HG03354 (cell line): ENCODE results near the gene RRAGD.
"Not testable (repeated sequence)": the region's sequence is repeated elsewhere in the genome, so short reads cannot be mapped to it uniquely, and the experiment has no call there.

Experiments
- ATAC-seq: cut with Tn5 transposase; IDR thresholded peaks from one replicate; pipeline ENCODE4 v1.9.1; 2021; ENCODE audit warnings: mild to moderate bottlenecking; ENCODE audit not compliant: unreplicated experiment, poor library complexity, severe bottlenecking

Gene RRAGD

GRCh38 chr6:89414215-89414614 lies 2.1 kb upstream of the RRAGD start:
- no peak for ATAC-seq

DNA sequence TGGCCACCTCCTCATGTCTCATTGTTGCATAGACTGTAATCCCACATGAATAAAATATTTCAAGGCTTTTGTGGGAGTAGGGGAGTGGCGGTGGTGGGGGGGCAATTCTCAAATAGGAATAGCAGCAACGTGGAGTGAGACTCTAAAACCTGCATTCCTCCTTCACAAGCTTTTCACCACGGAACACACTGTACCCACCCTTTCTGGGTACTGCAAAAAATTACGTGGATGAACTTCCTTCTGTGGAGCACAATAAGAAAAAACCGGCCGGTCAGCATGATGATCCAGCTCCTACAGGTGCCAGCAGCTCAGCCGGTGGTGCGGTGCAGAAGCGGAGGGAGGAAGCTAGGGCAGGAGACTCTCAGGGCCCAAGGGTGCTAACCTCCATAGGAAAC lies 930 bp upstream of the RRAGD start:
- ATAC-seq = no peak

- peak; percentile 65 for ATAC-seq
Measured at GRCh38 chr6:89411145-89412070, 665 bp downstream of the RRAGD start.

DNA sequence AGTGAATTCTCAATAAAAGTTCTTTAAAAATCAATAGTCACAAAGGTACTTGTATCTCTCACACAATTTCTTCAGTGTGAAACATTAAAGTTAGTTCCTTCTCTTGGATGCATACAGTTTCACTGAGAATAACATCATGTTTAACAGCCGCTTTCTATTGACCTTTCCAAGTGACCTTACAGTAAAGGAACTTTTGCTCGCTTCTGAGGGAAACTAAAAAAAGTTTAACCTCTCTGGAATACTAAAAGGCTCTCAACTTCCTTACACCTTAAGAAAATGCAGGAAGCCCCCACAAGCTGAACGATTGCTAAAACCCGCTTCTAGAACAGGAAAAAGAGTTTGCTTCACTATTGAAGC lies 1.3 kb downstream of the RRAGD start:
- ATAC-seq = no peak

GRCh38 chr6:89410231-89410761 lies 1.8 kb downstream of the RRAGD start:
- ATAC-seq = no peak

- no peak for ATAC-seq
Measured at GRCh38 chr6:89409461-89410035, 2.5 kb downstream of the RRAGD start.

DNA sequence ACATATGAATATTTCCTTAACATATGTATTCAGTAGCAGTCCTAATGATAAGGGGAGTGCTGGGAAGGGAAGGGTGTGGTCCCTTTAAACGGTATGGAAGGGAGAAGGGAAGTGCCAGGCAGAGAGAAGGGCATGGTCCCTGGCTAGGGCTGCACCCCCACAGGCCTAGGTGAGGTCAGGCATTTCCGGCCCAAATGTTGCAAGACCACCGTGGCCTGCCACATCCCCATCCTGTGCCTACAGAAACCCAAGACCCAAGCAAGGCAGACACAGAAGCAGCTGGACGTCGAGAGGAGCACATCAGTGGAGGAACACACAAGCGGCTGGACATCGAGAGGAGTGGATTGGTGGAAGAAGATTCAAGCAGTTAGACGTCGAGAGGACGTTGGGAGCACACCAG lies 5.9 kb downstream of the RRAGD start:
- ATAC-seq = no peak

GRCh38 chr6:89404512-89404911 lies 7.6 kb downstream of the RRAGD start:
- ATAC-seq = no peak

DNA sequence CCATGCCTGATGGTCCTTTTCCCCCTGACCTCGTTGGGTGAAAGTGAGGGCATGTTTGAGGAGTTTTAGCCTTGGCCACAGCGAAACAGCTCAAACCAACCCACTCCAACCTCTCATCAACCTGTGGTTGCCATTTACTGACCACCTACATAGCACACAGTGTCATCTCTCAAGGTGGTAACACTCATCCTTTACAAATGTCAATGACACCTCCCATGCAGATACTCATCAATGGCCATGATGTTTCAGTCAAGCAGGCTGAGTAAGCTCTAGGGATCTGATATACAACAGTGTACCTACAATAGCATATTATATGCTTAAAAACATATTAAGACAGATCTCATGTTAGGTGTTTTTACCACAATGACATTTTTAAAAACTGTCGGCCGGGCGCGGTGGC lies 9.3 kb downstream of the RRAGD start:
- no peak for ATAC-seq

DNA sequence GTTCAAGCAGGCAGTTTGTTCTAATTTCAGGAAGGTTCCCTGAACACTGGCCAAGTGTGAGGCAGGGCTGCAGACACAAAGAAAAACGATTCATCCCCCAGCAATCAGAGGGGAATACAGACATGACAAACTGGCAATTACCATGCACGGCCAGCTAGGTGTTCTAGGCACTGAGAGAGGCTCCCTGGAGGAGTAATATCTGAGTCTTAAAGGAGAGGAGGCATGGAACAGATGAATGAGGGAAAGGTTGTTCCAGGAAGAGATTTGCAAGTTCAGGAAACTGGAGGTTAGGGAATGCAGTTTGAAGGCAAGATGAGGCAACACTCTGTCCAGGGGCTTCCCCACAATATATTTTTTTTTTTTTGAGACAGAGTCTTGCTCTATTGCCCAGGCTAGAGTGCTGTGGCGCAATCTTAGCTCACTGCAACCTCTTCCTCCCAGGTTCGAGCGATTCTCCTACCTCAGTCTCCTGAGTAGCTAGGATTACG lies 11.1 kb downstream of the RRAGD start:
- ATAC-seq = no peak

GRCh38 chr6:89400050-89400449 lies 12.0 kb downstream of the RRAGD start:
- ATAC-seq = no peak

GRCh38 chr6:89398762-89399525 lies 13.1 kb downstream of the RRAGD start:
- ATAC-seq = no peak

GRCh38 chr6:89397884-89398283 lies 14.2 kb downstream of the RRAGD start:
- not testable (repeated sequence) for ATAC-seq

DNA sequence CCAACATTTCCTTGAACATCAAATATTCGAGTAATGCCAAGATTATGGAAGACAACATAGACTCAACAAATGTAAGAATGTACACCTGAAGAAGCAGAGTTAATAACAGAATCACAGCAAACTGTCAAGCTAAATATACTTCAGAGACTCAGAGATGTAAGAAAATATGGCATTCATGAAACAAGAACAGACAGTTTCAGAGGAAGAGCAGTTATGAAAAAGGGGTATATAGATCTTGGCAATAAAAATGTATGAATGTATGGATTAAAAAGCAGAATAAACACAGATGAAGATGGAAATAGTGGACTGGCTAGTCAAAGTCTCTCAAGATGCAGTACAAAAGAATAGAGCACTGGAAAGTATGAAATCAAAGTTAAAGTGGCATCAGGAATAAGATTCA lies 18.4 kb downstream of the RRAGD start:
- ATAC-seq = no peak

GRCh38 chr6:89392823-89393222 lies 19.2 kb downstream of the RRAGD start:
- ATAC-seq = no peak

- no peak for ATAC-seq
Measured at GRCh38 chr6:89388846-89389245, 23.2 kb downstream of the RRAGD start.

GRCh38 chr6:89387516-89388201 lies 24.4 kb downstream of the RRAGD start:
- ATAC-seq = peak; percentile 92

DNA sequence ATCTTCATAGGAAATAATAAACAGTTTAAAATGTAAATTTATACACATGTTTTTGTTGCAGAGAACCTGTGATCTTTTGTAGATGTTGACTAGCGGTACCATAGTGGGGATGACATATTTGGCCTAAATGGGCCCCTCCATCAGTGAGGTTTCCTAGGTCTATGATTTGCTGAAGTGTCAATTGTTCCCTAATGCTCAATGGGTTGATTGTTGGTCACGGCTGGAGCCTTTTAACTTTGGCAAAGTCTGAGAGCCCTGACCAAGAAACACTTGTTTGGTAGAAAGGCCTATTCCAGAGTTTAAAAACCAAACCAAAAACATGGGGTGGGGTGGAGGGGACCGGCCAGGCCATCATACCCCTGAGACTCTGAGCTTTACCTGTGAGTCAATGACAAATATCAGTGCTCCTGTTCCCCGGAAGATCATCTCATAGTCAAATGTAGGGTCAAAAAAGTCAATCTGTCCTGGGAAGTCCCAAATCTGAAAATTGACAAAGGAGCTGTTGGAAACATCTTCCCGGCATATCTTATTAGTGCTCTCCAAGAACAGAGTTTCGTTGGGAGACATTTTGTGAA lies 25.1 kb downstream of the RRAGD start:
- peak; percentile 13 for ATAC-seq

DNA sequence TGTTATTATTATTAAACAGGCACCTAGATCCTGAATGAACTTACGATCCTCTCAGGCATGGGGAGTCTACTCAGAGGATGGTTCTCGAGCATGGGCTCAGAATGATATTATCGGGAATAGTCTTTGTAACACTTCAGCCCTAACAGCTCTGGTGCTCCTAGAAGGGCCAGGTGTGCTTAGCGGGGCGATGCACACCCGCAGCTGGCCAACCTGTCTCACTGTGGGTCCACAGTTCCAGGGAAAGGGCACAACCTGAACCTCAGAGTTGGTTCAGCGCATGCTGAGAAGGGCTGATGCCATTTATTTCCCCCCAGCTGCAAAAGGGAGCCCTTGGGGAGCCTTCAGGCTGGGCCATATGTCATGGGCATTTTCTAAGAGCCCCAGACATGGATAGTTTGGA lies 26.2 kb downstream of the RRAGD start:
- no peak for ATAC-seq
